T-helper 17 cell (primary cell): ENCODE measurements around the gene KRTAP11-1. TPM values are rescaled to one million over a fixed set of nuclear protein-coding genes. Genes with fewer than 3 reads are reported as not detected.

Source experiments
- ATAC-seq: fragments of 150-1000 bp; cut with Tn5 transposase; 2 replicates; pipeline ENCODE4 v1.10.0; 2021; ENCODE audit warnings: mild to moderate bottlenecking, moderate library complexity
- DNase-seq, 3 donors: peaks; one replicate each; pipeline versions ENCODE4 v3.0.0 to v3.0.0-alpha.2; 2020 to 2021
- H3K9me3 ChIP-seq: one replicate; pipeline ENCODE4 v1.7.0; 2013; ENCODE audit warnings: low read length, mild to moderate bottlenecking; ENCODE audit not compliant: control insufficient read depth, poor library complexity, severe bottlenecking
- H3K27ac Mint-ChIP-seq: one replicate; pipeline ENCODE4 v1.8.0; 2022; ENCODE audit warnings: mild to moderate bottlenecking, moderate library complexity, mixed read lengths
- H3K27me3 Mint-ChIP-seq: one replicate; pipeline ENCODE4 v1.8.0; 2022; ENCODE audit warnings: mixed read lengths
- H3K36me3 Mint-ChIP-seq: one replicate; pipeline ENCODE4 v1.8.0; 2022; ENCODE audit warnings: low read depth, mixed read lengths
- H3K4me1 Mint-ChIP-seq: one replicate; pipeline ENCODE4 v1.8.0; 2022; ENCODE audit warnings: mild to moderate bottlenecking, mixed read lengths
- H3K4me3 Mint-ChIP-seq: one replicate; pipeline ENCODE4 v1.8.0; 2022; ENCODE audit warnings: mild to moderate bottlenecking, moderate library complexity, mixed read lengths
- total RNA-seq, 4 donors: library from RNA in 2 of 4; stranded (reverse) in 2 of 4; gene quantifications; one replicate each; pipeline ENCODE4 v1.2.3 and lab custom pipeline; 2022 to 2026

Gene KRTAP11-1
- total RNA-seq: not detected
- 0 reads per million in 2 donors for total RNA-seq (lab: John Stamatoyannopoulos, UW)

GRCh38 chr21:30881480-30881879, at the start of gene KRTAP11-1:
Gene KRTAP11-1 (minus strand): TSS chr21:30881580. CDS start chr21:30881524, 56 bp downstream.
- Mint-ChIP-seq H3K27ac (no peak within 1 kb of the TSS), H3K4me3 (no peak within 1 kb of the TSS), H3K36me3 (no peaks in the 10 kb centered on the region), H3K4me1 (no peaks in the 10 kb centered on the region), H3K27me3 (peaks cover 8% of the 10 kb centered on the region)
- H3K9me3 ChIP-seq: no peaks in the 10 kb centered on the region
- DNase-seq (no peak), ATAC-seq (no peak)

- ATAC-seq (no peak), DNase-seq (no peak)
- peaks cover 3% of the 10 kb centered on the region for H3K27me3 Mint-ChIP-seq
- no peaks in the 10 kb centered on the region for H3K9me3 ChIP-seq
- no peak overlapping the region for H3K4me3 Mint-ChIP-seq
- H3K36me3 Mint-ChIP-seq: no peaks in the 10 kb centered on the region
- no peak overlapping the region for H3K27ac Mint-ChIP-seq
- H3K4me1 Mint-ChIP-seq: no peaks in the 10 kb centered on the region
Measured at GRCh38 chr21:30924146-30924700, 42.8 kb upstream of the KRTAP11-1 start.

DNA sequence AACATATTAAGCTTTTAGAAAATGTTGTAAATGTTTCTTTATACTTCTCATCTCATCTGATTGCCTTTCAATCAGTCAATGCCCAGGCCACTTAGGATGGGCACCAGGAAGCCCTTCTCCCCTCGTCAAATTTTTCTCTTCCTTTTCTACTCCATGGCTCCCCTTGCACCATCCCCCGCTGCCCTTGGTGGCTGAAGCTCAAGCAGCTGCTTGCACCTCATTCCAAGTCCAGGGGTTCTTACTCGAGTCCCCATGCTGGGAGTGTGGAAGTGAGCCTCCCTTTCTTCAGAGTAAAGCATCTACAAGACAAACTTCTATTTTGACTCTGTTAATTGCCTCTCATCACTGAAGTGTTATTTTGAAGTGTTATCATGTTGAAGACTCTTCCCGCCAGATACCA, 39.7 kb upstream of the KRTAP11-1 start:
- no peaks in the 10 kb centered on the region for H3K4me1 Mint-ChIP-seq
- no peak overlapping the region for H3K4me3 Mint-ChIP-seq
- peaks cover 4% of the 10 kb centered on the region for H3K27me3 Mint-ChIP-seq
- DNase-seq (no peak), ATAC-seq (no peak)
- H3K9me3 ChIP-seq: no peaks in the 10 kb centered on the region
- no peaks in the 10 kb centered on the region for H3K36me3 Mint-ChIP-seq
- H3K27ac Mint-ChIP-seq: no peak overlapping the region

DNA sequence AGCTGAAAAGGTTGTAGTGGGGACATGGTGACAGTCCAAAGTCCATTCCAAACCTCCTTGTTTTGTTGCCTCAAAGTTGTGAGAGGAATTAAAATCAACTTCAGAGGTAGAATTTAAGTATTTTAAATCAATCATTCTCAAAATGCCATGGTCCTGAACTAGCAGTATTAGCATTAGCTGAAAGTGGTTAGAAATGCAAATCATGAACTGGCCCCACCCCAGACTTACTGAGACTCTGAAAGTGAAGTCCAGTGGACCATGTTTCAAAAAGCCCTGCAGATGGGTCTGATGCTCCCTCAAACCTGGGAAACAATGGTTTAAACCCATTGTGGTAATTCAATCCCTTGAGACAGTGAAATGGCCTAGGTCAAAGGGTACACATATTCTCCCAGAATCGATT, 36.2 kb upstream of the KRTAP11-1 start:
- Mint-ChIP-seq H3K4me1 (no peaks in the 10 kb centered on the region), H3K27me3 (peaks cover 18% of the 10 kb centered on the region), H3K4me3 (no peak overlapping the region), H3K27ac (no peak overlapping the region), H3K36me3 (peaks cover 5% of the 10 kb centered on the region)
- no peaks in the 10 kb centered on the region for H3K9me3 ChIP-seq
- no peak for ATAC-seq
- no peak for DNase-seq

DNA sequence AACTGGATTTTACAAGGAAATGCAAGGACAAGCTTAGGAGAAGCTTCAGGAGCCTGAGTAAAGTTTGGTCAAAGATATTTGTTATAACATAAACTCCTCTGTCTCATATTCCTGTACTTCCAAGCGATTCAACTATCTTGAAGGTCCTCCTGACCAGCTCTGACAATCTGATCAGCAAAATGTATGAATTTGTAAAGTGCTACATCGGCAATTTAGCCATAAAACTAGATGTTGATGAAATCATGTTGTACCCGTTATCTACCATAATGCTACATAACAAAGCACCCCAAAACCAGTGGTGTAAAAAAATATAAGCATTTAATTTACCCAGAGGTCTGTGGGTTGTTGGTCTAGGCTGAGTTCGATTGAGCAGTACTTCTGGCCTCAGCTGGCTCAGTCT, 19.5 kb upstream of the KRTAP11-1 start:
- H3K4me3 Mint-ChIP-seq: no peak overlapping the region
- ATAC-seq (no peak), DNase-seq (no peak)
- H3K4me1 Mint-ChIP-seq: no peaks in the 10 kb centered on the region
- H3K27me3 Mint-ChIP-seq: peaks cover 38% of the 10 kb centered on the region
- H3K36me3 Mint-ChIP-seq: peaks cover 3% of the 10 kb centered on the region
- no peaks in the 10 kb centered on the region for H3K9me3 ChIP-seq
- no peak overlapping the region for H3K27ac Mint-ChIP-seq

GRCh38 chr21:30882866-30883597, 1.7 kb upstream of the KRTAP11-1 start:
- ATAC-seq: no peak
- no peak overlapping the region for H3K4me3 Mint-ChIP-seq
- H3K9me3 ChIP-seq: no peaks in the 10 kb centered on the region
- DNase-seq: no peak
- no peaks in the 10 kb centered on the region for H3K36me3 Mint-ChIP-seq
- no peaks in the 10 kb centered on the region for H3K4me1 Mint-ChIP-seq
- no peak overlapping the region for H3K27ac Mint-ChIP-seq
- peaks cover 2% of the 10 kb centered on the region for H3K27me3 Mint-ChIP-seq

GRCh38 chr21:30880914-30881313, 466 bp downstream of the KRTAP11-1 start:
- Mint-ChIP-seq H3K27ac (no peak overlapping the region), H3K27me3 (peaks cover 10% of the 10 kb centered on the region), H3K4me1 (no peaks in the 10 kb centered on the region), H3K4me3 (no peak overlapping the region), H3K36me3 (no peaks in the 10 kb centered on the region)
- ATAC-seq: no peak
- no peak for DNase-seq
- no peaks in the 10 kb centered on the region for H3K9me3 ChIP-seq

GRCh38 chr21:30874526-30874925, 6.9 kb downstream of the KRTAP11-1 start:
- no peaks in the 10 kb centered on the region for H3K36me3 Mint-ChIP-seq
- ATAC-seq: no peak

GRCh38 chr21:30847627-30848500, 33.5 kb downstream of the KRTAP11-1 start:
- Mint-ChIP-seq H3K4me1 (no peaks in the 10 kb centered on the region), H3K27ac (no peak overlapping the region), H3K4me3 (no peak overlapping the region), H3K36me3 (peaks cover 3% of the 10 kb centered on the region), H3K27me3 (peaks cover 19% of the 10 kb centered on the region)
- DNase-seq (no peak), ATAC-seq (no peak)
- H3K9me3 ChIP-seq: no peaks in the 10 kb centered on the region

More at GRCh38 chr21:30874526-30874925, 6.9 kb downstream of the KRTAP11-1 start:
- Mint-ChIP-seq H3K4me3 (no peak overlapping the region), H3K4me1 (no peaks in the 10 kb centered on the region), H3K27ac (no peak overlapping the region), H3K27me3 (peaks cover 27% of the 10 kb centered on the region)
- no peaks in the 10 kb centered on the region for H3K9me3 ChIP-seq
- no peak for DNase-seq

GRCh38 chr21:30842990-30843389, 38.4 kb downstream of the KRTAP11-1 start:
- DNase-seq: no peak
- ATAC-seq: no peak
- no peaks in the 10 kb centered on the region for H3K9me3 ChIP-seq
- peaks cover 2% of the 10 kb centered on the region for H3K4me1 Mint-ChIP-seq
- no peak overlapping the region for H3K4me3 Mint-ChIP-seq
- H3K27me3 Mint-ChIP-seq: peaks cover 30% of the 10 kb centered on the region
- H3K36me3 Mint-ChIP-seq: peaks cover 6% of the 10 kb centered on the region
- no peak overlapping the region for H3K27ac Mint-ChIP-seq

DNA sequence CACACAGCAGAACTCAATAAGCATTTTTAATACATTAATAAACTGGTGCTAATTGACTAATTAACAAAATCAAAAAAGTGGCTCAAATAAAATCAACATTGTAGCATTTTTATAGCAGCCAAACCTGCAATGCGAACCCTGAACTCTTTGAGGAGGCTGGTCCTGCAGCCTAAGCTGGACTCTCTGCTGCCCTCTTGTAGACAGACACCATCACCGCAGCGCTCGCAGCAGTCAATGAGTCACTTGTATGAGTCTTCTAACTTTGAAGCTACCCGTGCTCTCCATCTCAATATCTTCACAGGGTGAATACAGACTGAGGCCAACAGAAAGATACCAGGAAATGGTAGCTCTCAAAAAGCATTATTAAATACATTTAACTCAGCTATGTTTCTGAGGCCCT, 42.1 kb downstream of the KRTAP11-1 start:
- peaks cover 22% of the 10 kb centered on the region for H3K27me3 Mint-ChIP-seq
- no peaks in the 10 kb centered on the region for H3K9me3 ChIP-seq
- H3K4me1 Mint-ChIP-seq: peaks cover 2% of the 10 kb centered on the region
- H3K27ac Mint-ChIP-seq: no peak overlapping the region
- no peak for DNase-seq
- no peak overlapping the region for H3K4me3 Mint-ChIP-seq
- peaks cover 3% of the 10 kb centered on the region for H3K36me3 Mint-ChIP-seq
- ATAC-seq: peak; percentile 36

DNA sequence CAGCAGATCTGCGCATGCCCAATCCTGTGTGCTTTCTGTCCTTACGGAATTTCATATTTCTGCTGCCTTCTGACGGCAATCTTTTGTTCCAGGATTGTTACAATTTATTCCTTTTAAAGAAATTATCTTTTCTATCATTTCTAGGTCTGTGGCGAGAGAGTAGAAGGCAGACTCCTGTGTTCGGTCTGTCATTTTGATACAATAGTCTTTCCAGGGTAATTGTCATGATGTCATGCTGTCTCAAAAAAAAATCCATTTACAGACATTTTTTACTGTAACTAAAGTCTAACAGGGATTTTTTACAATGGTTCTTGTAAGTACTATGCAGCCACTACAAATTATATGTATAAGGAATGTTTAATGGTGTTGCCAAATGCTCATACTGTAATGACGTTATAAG, 42.8 kb downstream of the KRTAP11-1 start:
- Mint-ChIP-seq H3K4me1 (peaks cover 2% of the 10 kb centered on the region), H3K27me3 (peaks cover 19% of the 10 kb centered on the region), H3K4me3 (no peak overlapping the region), H3K36me3 (peaks cover 3% of the 10 kb centered on the region), H3K27ac (no peak overlapping the region)
- ATAC-seq (no peak), DNase-seq (no peak)
- H3K9me3 ChIP-seq: no peaks in the 10 kb centered on the region

GRCh38 chr21:30831194-30831765, 50.1 kb downstream of the KRTAP11-1 start:
- no peaks in the 10 kb centered on the region for H3K4me1 Mint-ChIP-seq
- peaks cover 4% of the 10 kb centered on the region for H3K27me3 Mint-ChIP-seq
- no peaks in the 10 kb centered on the region for H3K9me3 ChIP-seq
- no peak for ATAC-seq
- H3K27ac Mint-ChIP-seq: no peak overlapping the region
- no peak overlapping the region for H3K4me3 Mint-ChIP-seq
- DNase-seq: no peak
- peaks cover 2% of the 10 kb centered on the region for H3K36me3 Mint-ChIP-seq
